HG03439 (cell line): ENCODE measurements around the gene LCK.
A peak's percentile ranks its signal among the peaks of the same experiment; 100 is the strongest.

ENCODE experiments used
- ATAC-seq: cut with Tn5 transposase; IDR thresholded peaks from one replicate; pipeline ENCODE4 v1.9.1; 2021; ENCODE audit warnings: mild to moderate bottlenecking, moderate library complexity; ENCODE audit not compliant: unreplicated experiment

LCK gene

DNA sequence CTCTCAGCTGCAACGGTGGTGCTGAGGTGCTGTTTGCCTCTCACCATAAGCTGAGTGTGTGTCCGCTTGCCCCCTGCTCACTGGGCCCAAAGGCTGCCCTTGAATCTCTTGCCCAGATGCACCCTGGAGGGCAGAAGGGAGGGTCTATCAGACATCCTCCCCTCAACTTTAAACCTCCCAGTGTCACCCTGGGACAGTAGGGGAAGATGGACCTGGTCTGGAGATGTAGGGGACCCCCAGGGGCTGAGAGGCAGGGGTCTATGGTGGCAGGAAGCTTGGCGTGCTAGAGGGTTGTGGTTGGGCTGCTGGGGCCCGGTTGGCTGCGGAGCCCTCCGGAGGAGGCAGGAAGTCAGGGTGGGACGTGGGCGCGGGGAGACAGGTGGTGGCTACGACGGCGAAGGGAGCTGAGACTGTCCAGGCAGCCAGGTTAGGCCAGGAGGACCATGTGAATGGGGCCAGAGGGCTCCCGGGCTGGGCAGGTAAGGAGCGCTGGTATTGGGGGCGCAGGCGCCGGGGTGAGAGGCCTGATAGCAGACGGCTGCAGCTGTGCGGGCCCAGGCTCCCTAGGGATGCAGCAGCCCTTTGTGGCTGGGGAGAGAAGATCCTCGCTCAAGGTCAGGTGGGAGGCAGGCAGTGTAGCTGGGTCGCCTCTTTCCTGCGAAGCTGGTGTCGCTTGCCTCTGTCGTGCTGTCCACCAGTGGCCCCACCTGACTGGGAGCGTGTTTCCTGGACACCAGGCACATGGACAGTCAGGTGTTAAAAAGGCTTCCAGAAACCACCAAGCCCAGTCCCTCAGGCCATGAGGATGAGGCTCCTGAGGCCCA is at the start of gene LCK:
TSS of gene LCK (plus strand) at position 373 of the 824 bp plus-strand sequence. CDS start 23,065 bp downstream, outside the sequence.
- ATAC-seq, result no peak

DNA sequence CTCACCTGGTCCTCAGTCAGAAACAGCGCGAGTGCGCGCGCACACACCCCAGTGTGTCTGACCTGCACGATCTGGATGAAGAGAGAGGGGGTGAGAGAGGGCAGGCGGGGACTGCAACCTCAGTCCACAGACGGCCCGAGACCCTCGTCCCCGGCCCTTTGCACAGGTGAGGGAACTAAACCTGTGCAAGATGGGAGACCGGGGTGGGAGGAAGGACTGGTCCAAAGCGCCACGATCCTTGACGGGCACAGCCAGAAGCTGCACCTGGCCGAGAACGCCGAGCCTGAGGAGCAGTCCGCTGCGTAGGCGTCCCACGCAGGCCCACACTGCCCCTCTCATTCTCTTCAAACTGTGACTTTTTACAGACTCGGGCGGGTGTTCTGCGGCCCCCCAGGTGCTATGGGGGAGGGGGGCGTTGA is 46.1 kb upstream of the LCK start:
- ATAC-seq, result no peak

- ATAC-seq, result no peak
Measured at GRCh38 chr1:32205401-32206370, 45.4 kb upstream of the LCK start, which contains the start of gene IQCC. Gene IQCC, plus strand, starts transcription at chr1:32205671. Its CDS starts 11 bp downstream, at chr1:32205682.

GRCh38 chr1:32208469-32208868 is 42.6 kb upstream of the LCK start:
- ATAC-seq, result no peak

- ATAC-seq, result no peak
Measured at GRCh38 chr1:32208891-32209328, 42.2 kb upstream of the LCK start, which contains the start of gene DCDC2B. Gene DCDC2B, plus strand, starts transcription at chr1:32209089. Its CDS starts 5 bp downstream, at chr1:32209094.

- ATAC-seq, result peak; percentile 68
Measured at GRCh38 chr1:32215629-32216480, 35.2 kb upstream of the LCK start.

DNA sequence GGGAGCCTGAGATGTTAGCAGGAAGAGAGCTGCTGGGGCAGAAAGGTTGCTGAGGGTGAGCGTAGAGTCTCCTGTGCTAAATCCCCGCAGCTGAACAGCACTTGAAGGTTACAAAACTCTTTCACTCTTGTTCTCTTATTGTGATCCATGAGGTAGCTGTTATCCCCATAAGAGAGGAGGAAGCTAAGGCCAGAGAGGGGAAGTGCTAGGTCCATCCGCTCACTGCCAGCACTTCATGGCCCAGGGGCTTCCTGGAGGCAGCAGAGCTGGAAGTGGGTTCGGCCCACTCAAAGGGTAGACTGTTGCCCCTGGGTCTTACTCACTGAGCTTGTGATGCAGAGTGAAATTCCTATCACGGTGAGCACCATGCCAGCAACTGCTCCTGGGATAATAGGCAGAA is 34.5 kb upstream of the LCK start:
- no peak for ATAC-seq

DNA sequence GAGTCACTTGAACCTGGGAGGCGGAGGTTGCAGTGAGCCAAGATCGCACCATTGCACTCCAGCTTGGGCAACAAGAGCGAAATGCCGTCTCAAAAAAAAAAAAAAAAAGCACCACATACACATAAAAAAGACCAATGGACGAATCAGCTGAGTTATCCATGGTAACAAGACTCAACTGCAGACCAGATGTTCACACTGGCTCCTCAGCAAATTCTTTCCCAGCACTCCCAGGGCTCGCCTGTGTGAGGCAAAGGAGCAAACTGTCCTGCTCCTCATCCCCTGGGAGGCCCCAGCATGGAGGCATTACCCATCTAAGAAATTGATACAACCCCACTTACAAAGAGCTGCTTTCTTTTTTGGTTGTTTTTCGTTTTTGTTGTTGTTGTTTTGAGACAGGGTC is 32.0 kb upstream of the LCK start:
- ATAC-seq, result no peak

DNA sequence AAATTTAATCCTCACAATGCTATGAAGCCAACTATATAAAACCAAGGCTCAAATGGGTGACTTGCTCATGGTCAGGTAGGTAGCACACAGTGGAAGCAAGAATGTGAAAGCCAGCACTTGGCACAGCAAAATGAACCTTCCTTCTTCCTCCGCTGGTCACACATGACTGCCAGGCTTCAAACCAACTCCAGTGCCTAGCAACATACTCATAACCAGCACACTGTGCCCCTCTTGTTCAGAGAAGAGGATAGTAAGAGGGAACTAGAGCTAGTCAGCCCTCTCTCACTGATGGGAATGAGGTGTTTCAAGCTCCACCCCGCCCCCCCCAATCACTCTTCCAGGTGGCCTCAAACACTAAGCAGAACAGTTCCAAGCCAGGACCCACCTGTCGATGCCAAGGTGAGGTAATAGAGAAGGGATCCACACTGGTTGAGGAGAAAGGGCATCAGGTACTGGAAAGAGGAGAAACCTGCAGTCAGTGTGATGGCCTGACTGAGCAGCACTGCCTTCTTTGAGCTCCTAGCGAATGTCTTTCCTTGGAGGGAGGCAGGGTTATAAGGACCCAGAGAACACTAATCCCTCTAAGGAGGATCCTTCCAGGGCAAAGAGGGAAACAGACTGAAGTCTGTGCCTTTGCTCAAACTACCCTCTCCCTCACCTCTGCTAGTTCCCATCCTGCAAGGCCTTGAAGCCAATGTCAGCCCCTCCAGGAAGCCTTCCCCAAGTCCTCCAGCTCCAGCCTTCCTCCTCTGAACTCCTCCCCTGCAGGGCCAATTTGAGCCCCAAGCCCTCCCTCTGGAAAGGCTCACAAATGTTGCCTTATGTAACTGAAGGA is 30.1 kb upstream of the LCK start:
- no peak for ATAC-seq

- ATAC-seq, result no peak
Measured at GRCh38 chr1:32221581-32221979, 29.5 kb upstream of the LCK start.

DNA sequence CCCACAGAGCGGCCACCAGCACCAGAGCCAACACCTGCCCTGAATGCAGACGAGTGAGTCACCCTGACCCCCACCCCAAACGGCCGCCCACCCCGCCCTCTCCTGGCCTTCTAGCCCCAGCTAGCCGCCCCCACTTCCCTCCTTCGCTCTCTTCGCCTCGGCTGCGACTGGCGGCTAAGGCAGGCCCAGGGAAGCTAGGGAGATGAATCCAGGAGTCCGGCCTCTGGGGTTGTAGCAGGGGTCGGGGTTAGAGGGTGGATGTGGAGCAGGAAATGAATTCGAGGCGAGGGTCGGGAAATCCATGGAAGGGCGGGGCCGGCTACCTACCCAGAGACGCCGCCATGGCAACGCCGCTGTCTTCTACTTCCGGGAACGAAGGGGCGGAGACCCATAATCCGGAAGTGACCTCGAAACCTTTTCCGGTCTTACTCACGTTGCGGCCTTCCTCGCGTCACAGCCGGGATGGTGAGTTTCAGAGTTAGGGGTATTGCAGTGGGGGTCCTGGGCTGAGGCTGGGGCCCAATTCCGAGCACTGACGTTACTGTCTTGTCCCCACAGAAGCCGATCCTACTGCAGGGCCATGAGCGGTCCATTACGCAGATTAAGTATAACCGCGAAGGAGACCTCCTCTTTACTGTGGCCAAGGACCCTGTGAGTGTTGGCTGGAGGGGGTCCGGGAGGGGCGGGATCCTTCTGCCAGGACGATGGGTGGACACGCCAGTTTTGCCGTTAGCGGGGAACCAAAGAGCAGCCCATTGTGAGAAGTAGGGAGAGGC is 28.9 kb upstream of the LCK start, which contains the start of the genes EIF3I and TMEM234:
TSS of gene EIF3I (plus strand) at position 428 of the 776 bp plus-strand sequence. CDS start at position 463, 35 bp downstream.
TSS of gene TMEM234 (minus strand) at position 374 of the 776 bp plus-strand sequence. CDS start at position 343, 31 bp downstream.
- ATAC-seq, result peak; percentile 89

DNA sequence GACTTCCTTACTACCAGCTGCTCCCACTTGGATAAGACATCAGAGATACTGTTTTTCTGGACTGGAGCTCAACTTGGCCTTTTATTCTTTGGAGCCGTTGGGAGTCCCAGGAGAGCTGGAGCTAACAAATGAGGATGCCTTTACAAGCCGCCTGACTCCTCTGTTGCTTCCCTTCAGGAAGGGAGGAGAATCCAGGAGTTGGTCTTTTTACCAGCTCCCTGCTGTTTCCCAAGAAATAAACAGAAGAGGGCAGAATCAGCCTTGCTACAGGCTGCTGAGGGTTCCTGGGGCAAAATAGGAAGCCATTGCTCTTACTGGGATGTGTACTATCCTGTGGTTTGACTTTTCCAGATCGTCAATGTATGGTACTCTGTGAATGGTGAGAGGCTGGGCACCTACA is 27.4 kb upstream of the LCK start:
- no peak for ATAC-seq

- ATAC-seq, result no peak
Measured at GRCh38 chr1:32224285-32224684, 26.8 kb upstream of the LCK start.

- ATAC-seq, result no peak
Measured at GRCh38 chr1:32228771-32229170, 22.3 kb upstream of the LCK start.

DNA sequence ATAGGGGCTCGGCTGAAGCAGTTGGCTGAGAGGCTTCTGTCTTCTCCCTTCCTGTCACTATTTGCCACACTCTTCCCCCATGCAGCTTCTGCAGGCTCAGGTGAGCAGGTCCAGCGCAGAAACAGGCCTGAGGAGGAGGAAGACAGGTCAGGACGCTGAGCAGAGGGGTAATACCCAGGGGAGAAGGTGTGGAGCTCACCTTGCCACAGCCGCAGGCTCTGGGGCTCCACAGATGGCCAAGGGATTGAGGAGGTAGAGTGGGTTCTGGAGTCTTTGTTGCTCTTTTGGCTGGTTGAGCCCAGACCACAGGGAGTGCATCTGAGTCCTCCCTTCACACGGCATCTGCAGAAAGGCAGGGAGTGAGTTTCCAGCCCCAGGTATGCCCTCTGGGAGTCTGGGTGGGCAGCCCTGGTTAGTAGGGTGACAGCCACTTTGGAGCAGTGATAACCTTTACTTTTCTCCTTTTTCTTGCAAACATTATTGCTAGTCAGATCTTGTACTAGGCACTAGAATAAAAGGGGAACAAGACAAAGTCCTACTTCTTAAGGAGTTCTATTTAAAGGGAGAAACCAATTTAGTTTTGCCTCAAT is 19.1 kb upstream of the LCK start:
- no peak for ATAC-seq

DNA sequence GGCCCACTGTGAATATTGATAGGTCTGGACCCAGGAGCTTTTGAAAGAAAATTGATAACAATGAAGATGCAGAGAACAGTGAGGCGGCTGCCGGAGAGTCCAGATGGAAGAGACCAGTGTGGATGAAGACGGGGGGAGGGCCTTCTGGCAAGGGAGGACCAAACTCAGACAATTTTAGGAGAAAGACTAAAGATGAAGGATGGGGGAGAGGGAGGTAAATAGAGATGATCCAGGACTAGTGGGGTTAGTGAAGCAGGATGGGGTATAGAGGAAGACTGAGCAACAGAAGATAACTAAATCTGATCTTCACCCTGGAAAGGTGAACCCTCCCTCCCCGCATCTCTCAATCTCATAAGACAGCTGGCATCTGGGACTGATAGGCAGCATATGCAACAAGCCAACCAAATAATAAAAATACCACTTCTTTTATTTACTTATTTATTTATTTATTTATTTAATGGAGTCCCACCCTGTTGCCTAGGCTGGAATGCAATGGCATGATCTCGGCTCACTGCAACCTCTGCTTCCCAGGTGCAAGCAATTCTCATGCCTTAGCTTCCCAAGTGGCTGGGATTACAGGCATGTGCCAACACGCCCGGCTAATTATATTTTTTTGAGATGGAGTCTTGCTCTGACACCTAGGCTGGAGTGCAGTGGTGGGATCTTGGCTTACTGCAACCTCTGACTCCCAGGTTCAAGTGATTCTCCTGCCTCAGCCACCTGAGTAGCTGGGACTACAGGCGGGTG is 18.3 kb upstream of the LCK start:
- no peak for ATAC-seq

GRCh38 chr1:32234792-32235191 is 16.3 kb upstream of the LCK start:
- no peak for ATAC-seq
